Activated naive CD4-positive, alpha-beta T cell treated with anti-CD3 and anti-CD28 coated beads, Interleukin-2, amount 50 U/mL, for 24 hours (primary cell): ENCODE data around the gene KIAA2012.

ENCODE experiments used
- H3K27ac Mint-ChIP-seq: one replicate; pipeline ENCODE4 v1.8.0; 2021; ENCODE audit warnings: mild to moderate bottlenecking, mixed read lengths
- H3K27me3 Mint-ChIP-seq: one replicate; pipeline ENCODE4 v1.8.0; 2021; ENCODE audit warnings: mixed read lengths
- H3K36me3 Mint-ChIP-seq: one replicate; pipeline ENCODE4 v1.8.0; 2021; ENCODE audit warnings: mixed read lengths
- H3K4me1 Mint-ChIP-seq: one replicate; pipeline ENCODE4 v1.8.0; 2021; ENCODE audit warnings: mixed read lengths
- H3K4me3 Mint-ChIP-seq: one replicate; pipeline ENCODE4 v1.8.0; 2021; ENCODE audit warnings: mild to moderate bottlenecking, mixed read lengths
- H3K9me3 Mint-ChIP-seq: one replicate; pipeline ENCODE4 v1.8.0; 2021; ENCODE audit warnings: mixed read lengths

The KIAA2012 gene

DNA sequence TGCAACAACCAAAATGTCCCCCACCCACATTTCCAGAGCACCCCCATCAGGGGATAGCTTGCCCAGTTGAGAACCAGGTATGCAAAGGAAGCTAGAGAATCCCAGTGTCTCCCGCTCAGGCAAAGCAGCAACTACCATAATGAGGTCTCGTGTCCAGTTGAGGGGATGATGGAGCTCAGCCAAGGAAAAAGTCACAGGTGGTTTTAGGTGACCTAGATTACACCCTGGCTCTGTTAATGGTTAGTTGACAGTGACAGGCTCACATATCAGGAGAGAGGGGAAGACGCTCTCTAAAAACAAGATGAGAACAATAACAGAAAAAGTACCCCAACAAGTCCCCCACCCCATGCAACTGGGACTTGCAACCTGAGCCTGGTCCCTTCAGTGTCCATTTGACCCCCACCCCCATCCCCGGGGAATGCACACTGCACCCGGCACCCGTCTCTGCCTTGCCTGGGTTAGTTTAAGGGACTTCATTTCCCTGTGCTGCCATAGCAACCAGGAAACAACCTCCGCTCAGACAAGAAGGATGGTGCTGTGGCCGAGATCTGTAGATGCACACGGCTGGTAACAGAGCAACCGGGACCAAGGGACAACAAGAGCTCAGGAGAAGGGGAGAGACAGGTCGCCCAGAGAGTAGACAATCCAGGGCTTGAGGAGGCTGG, at the start of gene KIAA2012:
TSS of gene KIAA2012 (plus strand) at position 519 of the 665 bp plus-strand sequence. CDS start 373 bp downstream, outside the sequence.
- H3K27me3 Mint-ChIP-seq = no peaks in the 10 kb centered on the region
- H3K4me1 Mint-ChIP-seq = no peaks in the 10 kb centered on the region
- no peak within 1 kb of the TSS for H3K27ac Mint-ChIP-seq

GRCh38 chr2:202023904-202024266, 49.2 kb upstream of the KIAA2012 start:
- Mint-ChIP-seq H3K36me3 (no peaks in the 10 kb centered on the region), H3K9me3 (no peaks in the 10 kb centered on the region), H3K4me3 (no peak overlapping the region), H3K4me1 (no peaks in the 10 kb centered on the region), H3K27ac (no peak overlapping the region), H3K27me3 (no peaks in the 10 kb centered on the region)

More for the DNA sequence above, at the start of gene KIAA2012:
- H3K4me3 Mint-ChIP-seq = no peak within 1 kb of the TSS
- no peaks in the 10 kb centered on the region for H3K36me3 Mint-ChIP-seq
- H3K9me3 Mint-ChIP-seq = no peaks in the 10 kb centered on the region

- H3K27me3 Mint-ChIP-seq = no peaks in the 10 kb centered on the region
- no peaks in the 10 kb centered on the region for H3K9me3 Mint-ChIP-seq
- H3K4me1 Mint-ChIP-seq = no peaks in the 10 kb centered on the region
- no peaks in the 10 kb centered on the region for H3K36me3 Mint-ChIP-seq
- H3K27ac Mint-ChIP-seq = no peak overlapping the region
- H3K4me3 Mint-ChIP-seq = no peak overlapping the region
Measured at GRCh38 chr2:202024871-202025270, 48.2 kb upstream of the KIAA2012 start.

- Mint-ChIP-seq H3K27ac (no peak overlapping the region), H3K9me3 (no peaks in the 10 kb centered on the region), H3K36me3 (no peaks in the 10 kb centered on the region), H3K4me1 (no peaks in the 10 kb centered on the region), H3K4me3 (no peak overlapping the region), H3K27me3 (no peaks in the 10 kb centered on the region)
Measured at GRCh38 chr2:202025816-202026215, 47.2 kb upstream of the KIAA2012 start.

GRCh38 chr2:202026507-202026906, 46.5 kb upstream of the KIAA2012 start:
- Mint-ChIP-seq H3K9me3 (no peaks in the 10 kb centered on the region), H3K4me1 (no peaks in the 10 kb centered on the region), H3K36me3 (no peaks in the 10 kb centered on the region), H3K4me3 (no peak overlapping the region), H3K27me3 (no peaks in the 10 kb centered on the region), H3K27ac (no peak overlapping the region)

- Mint-ChIP-seq H3K4me3 (no peak overlapping the region), H3K9me3 (no peaks in the 10 kb centered on the region), H3K27me3 (peaks cover 5% of the 10 kb centered on the region)
Measured at GRCh38 chr2:202030691-202031090, 42.4 kb upstream of the KIAA2012 start.

GRCh38 chr2:202031246-202031951, 41.7 kb upstream of the KIAA2012 start:
- peaks cover 13% of the 10 kb centered on the region for H3K4me1 Mint-ChIP-seq
- H3K36me3 Mint-ChIP-seq = no peaks in the 10 kb centered on the region
- H3K27me3 Mint-ChIP-seq = peaks cover 5% of the 10 kb centered on the region
- no peaks in the 10 kb centered on the region for H3K9me3 Mint-ChIP-seq
- no peak overlapping the region for H3K4me3 Mint-ChIP-seq
- H3K27ac Mint-ChIP-seq = no peak overlapping the region

More at GRCh38 chr2:202030691-202031090, 42.4 kb upstream of the KIAA2012 start:
- no peak overlapping the region for H3K27ac Mint-ChIP-seq
- no peaks in the 10 kb centered on the region for H3K36me3 Mint-ChIP-seq
- peaks cover 13% of the 10 kb centered on the region for H3K4me1 Mint-ChIP-seq

DNA sequence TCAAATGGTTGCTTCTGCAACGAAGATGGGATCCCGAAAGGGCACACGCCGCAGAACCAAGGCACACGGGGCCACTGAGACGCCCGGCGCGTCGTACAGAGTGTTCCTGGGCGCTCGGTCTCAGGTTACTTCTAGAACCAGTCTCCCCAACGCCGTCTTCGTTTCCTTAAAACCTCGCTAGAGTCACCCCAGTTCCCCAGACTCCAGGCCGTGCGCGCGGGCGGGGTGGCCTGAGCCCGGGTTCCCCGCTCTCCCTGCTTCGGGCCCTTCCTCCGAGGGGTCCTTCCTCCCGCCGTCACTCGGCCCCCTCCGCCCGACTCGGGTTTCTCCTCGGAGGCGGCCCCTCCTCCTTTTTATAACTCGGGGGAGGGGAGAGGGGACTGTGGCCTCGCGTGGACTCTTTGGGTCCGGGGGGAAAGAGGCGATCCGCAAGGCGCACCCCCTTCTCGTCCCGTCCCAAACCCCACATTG, 40.2 kb upstream of the KIAA2012 start:
- peaks cover 13% of the 10 kb centered on the region for H3K4me1 Mint-ChIP-seq
- no peaks in the 10 kb centered on the region for H3K36me3 Mint-ChIP-seq
- peaks cover 8% of the 10 kb centered on the region for H3K27me3 Mint-ChIP-seq
- H3K27ac Mint-ChIP-seq = no peak overlapping the region
- no peaks in the 10 kb centered on the region for H3K9me3 Mint-ChIP-seq
- peak overlapping the region; percentile 88 for H3K4me3 Mint-ChIP-seq

DNA sequence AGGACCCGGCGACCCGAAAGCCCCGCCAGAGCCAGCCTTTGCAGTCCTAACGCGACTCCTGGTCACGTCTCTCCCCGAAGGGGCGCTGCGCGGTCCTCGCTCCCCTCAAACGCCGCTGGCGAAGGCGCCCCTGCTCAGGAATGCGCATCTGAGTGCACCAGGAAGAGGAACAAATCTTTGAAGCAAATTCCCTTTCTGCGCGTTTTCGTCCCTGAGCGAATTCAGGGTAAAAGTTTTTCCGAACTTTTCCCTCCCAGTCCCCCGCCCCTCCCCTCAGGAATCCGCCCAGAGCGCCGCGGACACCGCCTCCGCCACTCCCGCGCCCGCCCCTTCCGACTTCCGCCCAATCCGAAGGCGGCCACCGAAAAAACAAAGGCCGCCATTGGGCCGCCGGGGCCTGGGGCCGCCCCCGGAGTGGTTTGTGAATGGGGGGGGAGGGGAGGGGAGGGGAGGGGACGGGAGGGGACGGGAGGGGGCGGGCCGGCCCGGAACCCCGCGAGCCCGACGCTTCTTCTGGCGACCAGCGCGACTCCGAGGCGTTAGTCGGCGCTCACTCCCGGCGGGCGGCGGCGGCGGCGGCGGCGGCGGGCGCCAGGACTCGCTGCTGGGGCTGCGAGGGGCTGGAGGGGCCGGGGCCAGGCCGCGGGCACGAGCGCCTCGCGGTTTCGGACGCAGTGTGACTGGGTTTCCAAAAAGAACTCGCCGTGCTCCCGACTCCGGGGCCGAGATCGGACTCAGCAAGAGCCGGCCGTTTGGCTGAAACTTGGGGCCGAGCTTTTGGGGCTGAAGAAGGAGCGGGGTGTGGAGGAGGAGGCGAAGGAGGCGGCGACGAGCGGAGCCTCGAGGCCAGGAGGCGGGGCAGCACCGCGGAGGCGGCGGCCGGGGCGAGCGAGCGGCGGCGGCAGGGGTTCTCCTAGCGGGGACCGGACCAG, 39.5 kb upstream of the KIAA2012 start, which contains the start of gene FZD7:
TSS of gene FZD7 (plus strand) at position 539 of the 932 bp plus-strand sequence. CDS start 793 bp downstream, outside the sequence.
- H3K4me3 Mint-ChIP-seq = peak within 1 kb of the TSS; percentile 92
- peaks cover 13% of the 10 kb centered on the region for H3K4me1 Mint-ChIP-seq
- H3K9me3 Mint-ChIP-seq = no peaks in the 10 kb centered on the region
- H3K36me3 Mint-ChIP-seq = no peaks in the 10 kb centered on the region
- peak within 1 kb of the TSS; percentile 65 for H3K27ac Mint-ChIP-seq
- peaks cover 10% of the 10 kb centered on the region for H3K27me3 Mint-ChIP-seq

- Mint-ChIP-seq H3K4me3 (peak overlapping the region; percentile 92), H3K9me3 (no peaks in the 10 kb centered on the region), H3K36me3 (no peaks in the 10 kb centered on the region), H3K27me3 (peaks cover 15% of the 10 kb centered on the region), H3K27ac (peak overlapping the region; percentile 65), H3K4me1 (peaks cover 14% of the 10 kb centered on the region)
Measured at GRCh38 chr2:202034249-202035088, 38.6 kb upstream of the KIAA2012 start.

DNA sequence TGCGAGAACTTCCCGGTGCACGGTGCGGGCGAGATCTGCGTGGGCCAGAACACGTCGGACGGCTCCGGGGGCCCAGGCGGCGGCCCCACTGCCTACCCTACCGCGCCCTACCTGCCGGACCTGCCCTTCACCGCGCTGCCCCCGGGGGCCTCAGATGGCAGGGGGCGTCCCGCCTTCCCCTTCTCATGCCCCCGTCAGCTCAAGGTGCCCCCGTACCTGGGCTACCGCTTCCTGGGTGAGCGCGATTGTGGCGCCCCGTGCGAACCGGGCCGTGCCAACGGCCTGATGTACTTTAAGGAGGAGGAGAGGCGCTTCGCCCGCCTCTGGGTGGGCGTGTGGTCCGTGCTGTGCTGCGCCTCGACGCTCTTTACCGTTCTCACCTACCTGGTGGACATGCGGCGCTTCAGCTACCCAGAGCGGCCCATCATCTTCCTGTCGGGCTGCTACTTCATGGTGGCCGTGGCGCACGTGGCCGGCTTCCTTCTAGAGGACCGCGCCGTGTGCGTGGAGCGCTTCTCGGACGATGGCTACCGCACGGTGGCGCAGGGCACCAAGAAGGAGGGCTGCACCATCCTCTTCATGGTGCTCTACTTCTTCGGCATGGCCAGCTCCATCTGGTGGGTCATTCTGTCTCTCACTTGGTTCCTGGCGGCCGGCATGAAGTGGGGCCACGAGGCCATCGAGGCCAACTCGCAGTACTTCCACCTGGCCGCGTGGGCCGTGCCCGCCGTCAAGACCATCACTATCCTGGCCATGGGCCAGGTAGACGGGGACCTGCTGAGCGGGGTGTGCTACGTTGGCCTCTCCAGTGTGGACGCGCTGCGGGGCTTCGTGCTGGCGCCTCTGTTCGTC, 37.7 kb upstream of the KIAA2012 start:
- Mint-ChIP-seq H3K9me3 (no peaks in the 10 kb centered on the region), H3K4me3 (peak overlapping the region; percentile 92), H3K27ac (no peak overlapping the region), H3K27me3 (peaks cover 19% of the 10 kb centered on the region), H3K36me3 (no peaks in the 10 kb centered on the region), H3K4me1 (peaks cover 16% of the 10 kb centered on the region)

DNA sequence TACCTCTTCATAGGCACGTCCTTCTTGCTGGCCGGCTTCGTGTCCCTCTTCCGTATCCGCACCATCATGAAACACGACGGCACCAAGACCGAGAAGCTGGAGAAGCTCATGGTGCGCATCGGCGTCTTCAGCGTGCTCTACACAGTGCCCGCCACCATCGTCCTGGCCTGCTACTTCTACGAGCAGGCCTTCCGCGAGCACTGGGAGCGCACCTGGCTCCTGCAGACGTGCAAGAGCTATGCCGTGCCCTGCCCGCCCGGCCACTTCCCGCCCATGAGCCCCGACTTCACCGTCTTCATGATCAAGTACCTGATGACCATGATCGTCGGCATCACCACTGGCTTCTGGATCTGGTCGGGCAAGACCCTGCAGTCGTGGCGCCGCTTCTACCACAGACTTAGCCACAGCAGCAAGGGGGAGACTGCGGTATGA, 37.1 kb upstream of the KIAA2012 start:
- Mint-ChIP-seq H3K27ac (no peak overlapping the region), H3K27me3 (peaks cover 23% of the 10 kb centered on the region), H3K4me1 (peaks cover 16% of the 10 kb centered on the region), H3K4me3 (no peak overlapping the region), H3K9me3 (no peaks in the 10 kb centered on the region), H3K36me3 (no peaks in the 10 kb centered on the region)

DNA sequence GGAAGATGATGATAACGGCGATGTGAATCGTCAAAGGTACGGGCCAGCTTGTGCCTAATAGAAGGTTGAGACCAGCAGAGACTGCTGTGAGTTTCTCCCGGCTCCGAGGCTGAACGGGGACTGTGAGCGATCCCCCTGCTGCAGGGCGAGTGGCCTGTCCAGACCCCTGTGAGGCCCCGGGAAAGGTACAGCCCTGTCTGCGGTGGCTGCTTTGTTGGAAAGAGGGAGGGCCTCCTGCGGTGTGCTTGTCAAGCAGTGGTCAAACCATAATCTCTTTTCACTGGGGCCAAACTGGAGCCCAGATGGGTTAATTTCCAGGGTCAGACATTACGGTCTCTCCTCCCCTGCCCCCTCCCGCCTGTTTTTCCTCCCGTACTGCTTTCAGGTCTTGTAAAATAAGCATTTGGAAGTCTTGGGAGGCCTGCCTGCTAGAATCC, 36.4 kb upstream of the KIAA2012 start:
- peaks cover 28% of the 10 kb centered on the region for H3K27me3 Mint-ChIP-seq
- H3K4me3 Mint-ChIP-seq = no peak overlapping the region
- H3K27ac Mint-ChIP-seq = no peak overlapping the region
- no peaks in the 10 kb centered on the region for H3K9me3 Mint-ChIP-seq
- no peaks in the 10 kb centered on the region for H3K36me3 Mint-ChIP-seq
- peaks cover 16% of the 10 kb centered on the region for H3K4me1 Mint-ChIP-seq

- Mint-ChIP-seq H3K9me3 (no peaks in the 10 kb centered on the region), H3K27me3 (peaks cover 31% of the 10 kb centered on the region), H3K36me3 (no peaks in the 10 kb centered on the region), H3K27ac (no peak overlapping the region), H3K4me1 (peaks cover 14% of the 10 kb centered on the region), H3K4me3 (no peak overlapping the region)
Measured at GRCh38 chr2:202037086-202037485, 36.0 kb upstream of the KIAA2012 start.
